ENCODE results near the gene PAIP2B. TPM values are rescaled to one million over a fixed set of nuclear protein-coding genes. Genes with fewer than 3 reads are reported as not detected.

The PAIP2B gene
- total RNA-seq, 1 experiment from 2014 or later: 17.7 TPM

GRCh38 chr2:71226096-71226964, 573 bp downstream of the PAIP2B start:
- H3K79me2 ChIP-seq (ENCODE audit: insufficient read depth, low read length): no peaks in the 10 kb centered on the region
- peak overlapping the region; percentile 89 for H3K4me2 ChIP-seq (ENCODE audit: insufficient read depth, insufficient read length, low read length)
- DNase-seq: peak; percentile 43
- H3K4me3 Mint-ChIP-seq: peak overlapping the region; percentile 95 to 96
- peaks cover 12% of the 10 kb centered on the region for H3K27me3 Mint-ChIP-seq (ENCODE audit: low read depth)
- H3K4ac ChIP-seq (ENCODE audit: low read depth, low read length): no peak overlapping the region
- H4K91ac ChIP-seq (ENCODE audit: insufficient read length, low read depth, low read length): no peak overlapping the region
- H3K36me3 Mint-ChIP-seq (ENCODE audit: insufficient read depth in 1 of 3, low read depth in 3 of 3): peaks cover 0 to 7% (median 5%) of the 10 kb centered on the region in 3 experiments; a peak in 5 of 7 replicates
- no peak overlapping the region for H2AK5ac ChIP-seq (ENCODE audit: insufficient read length, low read length)
- WGBS (ENCODE audit: extremely low coverage, insufficient read length, low lambda C conversion rate): no CpG with 5 or more reads among the region's 52 CpGs
- H3K23me2 ChIP-seq (ENCODE audit: insufficient read length, low read depth, low read length, poor library complexity, severe bottlenecking): peaks cover 6% of the 10 kb centered on the region
- peak overlapping the region; percentile 32 for H3K9ac ChIP-seq (ENCODE audit: extremely low read depth, insufficient read length, low read length)
- peaks cover 11 to 13% of the 10 kb centered on the region in 2 experiments for H3K4me1 Mint-ChIP-seq
- H2BK12ac ChIP-seq (ENCODE audit: insufficient read length, low read depth, low read length): no peak overlapping the region
- H2BK120ac ChIP-seq (ENCODE audit: low read depth, low read length, poor library complexity, severe bottlenecking): no peak overlapping the region
- H3K56ac ChIP-seq (ENCODE audit: insufficient read length, low read depth, low read length): no peak overlapping the region
- no peak overlapping the region for H2BK20ac ChIP-seq (ENCODE audit: low read depth, low read length, poor library complexity, severe bottlenecking)
- peaks cover under 1 to 13% of the 10 kb centered on the region in 2 experiments; a peak in 4 of 5 replicates for H3K9me3 Mint-ChIP-seq
- no peak overlapping the region for H2AFZ ChIP-seq (ENCODE audit: low read length)
- no peak overlapping the region for H4K8ac ChIP-seq (replicated peaks; ENCODE audit: insufficient read length, low read depth, low read length)
- no peak overlapping the region for H2BK5ac ChIP-seq (ENCODE audit: insufficient read length, low read length)
- H3K79me1 ChIP-seq (ENCODE audit: insufficient read depth, low read depth, low read length, poor library complexity, severe bottlenecking): no peaks in the 10 kb centered on the region
- no peak overlapping the region for H3K23ac ChIP-seq (ENCODE audit: insufficient read length, low read depth, low read length)
- no peaks in the 10 kb centered on the region for H3K9me3 ChIP-seq (ENCODE audit: control insufficient read depth, low read depth, low read length)
- no peaks in the 10 kb centered on the region for H4K20me1 ChIP-seq (ENCODE audit: control insufficient read depth, insufficient read depth, insufficient read length)
- no peaks in the 10 kb centered on the region for H3K4me1 ChIP-seq (ENCODE audit: insufficient read depth, low read length)
- H3K27me3 ChIP-seq (ENCODE audit: insufficient read depth, low read length): no peaks in the 10 kb centered on the region
- no peak overlapping the region for H3T11ph ChIP-seq (ENCODE audit: low read length)
- H3K14ac ChIP-seq (ENCODE audit: insufficient read depth, low read length): peak overlapping the region; percentile 19; the same call in 1 of the 2 replicates
- H3K27ac Mint-ChIP-seq: peak overlapping the region; percentile 94 to 98 (median 97); a peak in 6 of 7 replicates
- H4K5ac ChIP-seq (ENCODE audit: insufficient read length, low read depth, low read length): no peak overlapping the region
- no peak overlapping the region for H3K27ac ChIP-seq (ENCODE audit: insufficient read length, low read depth, low read length)
- 0 out of 3 replicates have a peak, but pooled peaks have one; percentile 31 for TF ChIP-seq CTCF (conservative IDR thresholded peaks at IDR 0.05)
- no peak overlapping the region for H2BK15ac ChIP-seq (ENCODE audit: low read depth, low read length)
- H3K18ac ChIP-seq (ENCODE audit: insufficient read length, low read depth, low read length): peak overlapping the region; percentile 24
